HepG2 (cell line): ENCODE results near the gene BCL2L2. TPM values are rescaled to one million over a fixed set of nuclear protein-coding genes. Genes with fewer than 3 reads are reported as not detected.

Experiments
- ATAC-seq: fragments of 200-7000 bp; cut with Tn5 transposase; 3 replicates; pipeline ENCODE4 v1.9.1; 2020; ENCODE audit warnings: mild to moderate bottlenecking, moderate library complexity
- BruUV-seq: library from RNA; stranded (reverse); fragments of 400-500 nt; replicated peaks from 2 replicates; lab custom pipeline; 2021; lab: Mats Ljungman, UMichigan
- CTCF ChIA-PET: fragments of 300-600 bp; formaldehyde crosslinking; extraction: SDS; loops from one replicate; lab custom pipeline; 2021; ENCODE audit warnings: low total read pairs, inconsistent platforms, low intra/inter-chr PET ratio; lab: Yijun Ruan, JAX
- POLR2A ChIA-PET: fragments of 350-600 bp; sonication (Branson Sonifier 250); formaldehyde crosslinking; loops from one replicate; lab custom pipeline; 2020; ENCODE audit warnings: antibody characterized with exemption, inconsistent platforms; lab: Yijun Ruan, JAX
- DNase-seq: peaks from one replicate; pipeline ENCODE4 v3.0.0-alpha.2; 2015; ENCODE audit warnings: low spot score
- FAIRE-seq: peaks from 3 replicates; lab custom pipeline; 2011; peaks lifted over from hg19 to GRCh38; lab: Jason Lieb, UNC
- H2AFZ ChIP-seq: one replicate; pipeline ENCODE4 v1.6.1; 2011; ENCODE audit warnings: low read length, inconsistent platforms
- H3K27ac ChIP-seq: fragments of 300-600 bp; 3 replicates; pipeline ENCODE4 v1.8.0; 2011; ENCODE audit warnings: mixed run types, mild to moderate bottlenecking, mixed read lengths, low read length, inconsistent platforms; ENCODE audit not compliant: insufficient read depth; ENCODE audit errors: extremely low read length
- H3K27me3 ChIP-seq, 2 experiments: fragments of 200-600 bp in 1 of 2; 2 replicates in 1 of 2; 3 replicates in 1 of 2; pipeline versions ENCODE4 v1.6.0 to v1.8.0; 2011; ENCODE audit warnings: low read length in 2 of 2, mild to moderate bottlenecking in 2 of 2, moderate library complexity in 2 of 2, inconsistent platforms in 1 of 2; ENCODE audit not compliant: insufficient read depth in 2 of 2, control insufficient read depth in 1 of 2
- H3K36me3 ChIP-seq, 2 experiments: fragments of 200-600 bp in 1 of 2; replicated peaks in 1 of 2; 2 replicates in 1 of 2; 3 replicates in 1 of 2; pipeline versions ENCODE4 v1.5.1 to v1.8.0; 2011; ENCODE audit warnings: low read length in 2 of 2, inconsistent platforms in 1 of 2; ENCODE audit not compliant: insufficient read depth in 2 of 2, control insufficient read depth in 1 of 2
- H3K4me1 ChIP-seq: 2 replicates; pipeline ENCODE4 v1.5.1; 2012; ENCODE audit warnings: low read length, inconsistent platforms; ENCODE audit not compliant: insufficient read depth
- H3K4me2 ChIP-seq: 2 replicates; pipeline ENCODE4 v1.6.0; 2011; ENCODE audit warnings: low read depth, low read length, inconsistent platforms
- H3K4me3 ChIP-seq, 3 experiments: fragments of 200-600 bp in 1 of 3; sonication (generic), shearing (Covaris generic) in 1 of 3; replicated peaks in 1 of 3; 2 replicates each; pipeline ENCODE4 v1.5.1; 2011 to 2016; ENCODE audit warnings: low read length in 3 of 3, inconsistent platforms in 2 of 3, low read depth in 2 of 3, mild to moderate bottlenecking in 2 of 3, control low read depth in 1 of 3, mixed read lengths in 1 of 3; ENCODE audit not compliant: insufficient read depth in 1 of 3
- H3K79me2 ChIP-seq: one replicate; pipeline ENCODE4 v1.6.1; 2011; ENCODE audit warnings: low read length, inconsistent platforms; ENCODE audit not compliant: insufficient read depth
- H3K9ac ChIP-seq: 2 replicates; pipeline ENCODE4 v1.6.0; 2011; ENCODE audit warnings: mild to moderate bottlenecking, low read depth, low read length, inconsistent platforms; ENCODE audit not compliant: insufficient read depth
- H3K9me3 ChIP-seq: 2 replicates; pipeline ENCODE4 v1.5.1; 2012; ENCODE audit warnings: mild to moderate bottlenecking, low read length
- H4K20me1 ChIP-seq: 2 replicates; pipeline ENCODE4 v1.6.0; 2011; ENCODE audit warnings: inconsistent platforms, mild to moderate bottlenecking, low read length, moderate library complexity; ENCODE audit not compliant: insufficient read depth
- GMEB1 ChIP-seq: sonication (generic); formaldehyde crosslinking; IDR thresholded peaks from 2 replicates; pipeline ENCODE4 v1.5.1; 2020; ENCODE audit warnings: missing genetic modification reagents, mild to moderate bottlenecking, borderline replicate concordance
- HOXA3 ChIP-seq: sonication (generic); formaldehyde crosslinking; IDR thresholded peaks from 2 replicates; pipeline ENCODE4 v1.5.0; 2020; ENCODE audit warnings: missing genetic modification reagents
- IRF1 ChIP-seq: sonication (generic); formaldehyde crosslinking; IDR thresholded peaks from 2 replicates; pipeline ENCODE4 v1.4.0; 2020; ENCODE audit warnings: low read depth, mild to moderate bottlenecking, missing genetic modification reagents
- JUNB ChIP-seq: sonication (generic); formaldehyde crosslinking; IDR thresholded peaks from 2 replicates; pipeline ENCODE4 v1.8.0; 2022; ENCODE audit warnings: missing genetic modification reagents, mild to moderate bottlenecking, borderline replicate concordance
- POLR2AphosphoS5 ChIP-seq: IDR thresholded peaks from 2 replicates; pipeline ENCODE4 v1.6.1; 2012; ENCODE audit warnings: low read depth, low read length
- SP140L ChIP-seq: sonication (generic); formaldehyde crosslinking; IDR thresholded peaks from 2 replicates; pipeline ENCODE4 v1.4.0; 2020; ENCODE audit warnings: missing genetic modification reagents, borderline replicate concordance
- TSC22D2 ChIP-seq: sonication (generic); formaldehyde crosslinking; IDR thresholded peaks from 2 replicates; pipeline ENCODE4 v1.5.1; 2020; ENCODE audit warnings: missing genetic modification reagents, mild to moderate bottlenecking, borderline replicate concordance
- ZBTB10 ChIP-seq: sonication (generic); formaldehyde crosslinking; IDR thresholded peaks from 2 replicates; pipeline ENCODE4 v1.4.0; 2020; ENCODE audit warnings: missing genetic modification reagents, borderline replicate concordance
- ZBTB42 ChIP-seq: sonication (generic); formaldehyde crosslinking; IDR thresholded peaks from 2 replicates; pipeline ENCODE4 v1.5.0; 2020; ENCODE audit warnings: mild to moderate bottlenecking, missing genetic modification reagents
- ZKSCAN1 ChIP-seq: fragments of 150-350 bp; IDR thresholded peaks from 2 replicates; pipeline ENCODE4 v1.6.1; 2014; ENCODE audit warnings: low read length
- ZNF460 ChIP-seq: sonication (generic); formaldehyde crosslinking; IDR thresholded peaks from 2 replicates; pipeline ENCODE4 v1.5.1; 2020; ENCODE audit warnings: missing genetic modification reagents, mild to moderate bottlenecking, borderline replicate concordance
- WGBS: methylation state at CpG from one replicate; pipeline ENCODE4 v1.1.6; 2017; ENCODE audit warnings: low lambda C conversion rate; 5-methylcytosine and 5-hydroxymethylcytosine counted together
- in situ Hi-C: cut with HindIII; loops from 2 replicates; pipeline ENCODE4 v1.10.0; 2017; ENCODE audit warnings: low pct_unique_long_range_greater_than_20kb; ENCODE audit not compliant: extremely low pct_ligation_motif_present
- intact Hi-C: fragments of 100-400 bp; cut with micrococcal nuclease; formaldehyde crosslinking; loops from one replicate; pipeline ENCODE4 v1.10.0; 2022; ENCODE audit not compliant: unreplicated experiment
- polyA plus RNA-seq, 8 experiments: library from polyadenylated mRNA; depleted of rRNA in 3 of 8; stranded (reverse) in 7 of 8; unstranded in 1 of 8; fragments of >200 nt; fragmentation: Illumina TruSeq in 4 of 8; extraction: Trizol in 4 of 8; gene quantifications; 2 replicates each; pipeline versions ENCODE4 v1.2.1 to v1.2.3, GENCODE V29; 2011 to 2016; ENCODE audit warnings: low read depth in 4 of 8, missing spikeins in 1 of 8, mixed read lengths in 1 of 8; ENCODE audit not compliant: insufficient read depth in 1 of 8
- total RNA-seq, 5 experiments: library from RNA; depleted of rRNA; stranded (reverse); fragments of >200 nt; fragmentation: Illumina TruSeq; extraction: Trizol; gene quantifications; 2 replicates each; pipeline ENCODE4 v1.2.3, GENCODE V29; 2016; ENCODE audit warnings: low read depth in 1 of 5
- TF ChIP-seq, protein P1 (sequence below): sonication (generic); formaldehyde crosslinking; IDR thresholded peaks from 2 replicates; pipeline ENCODE4 v1.5.0; 2020; ENCODE audit warnings: missing genetic modification reagents
- TF ChIP-seq, protein P2 (sequence below): sonication (generic); formaldehyde crosslinking; IDR thresholded peaks from 2 replicates; pipeline ENCODE4 v1.5.1; 2020; ENCODE audit warnings: missing genetic modification reagents, mild to moderate bottlenecking, borderline replicate concordance

Gene BCL2L2
- total and polyA plus RNA-seq, 2 of the 13 experiments (the other 11 are each of a cell fraction or from before 2014, with no cell fraction given) = 28.1 to 49.8 TPM

- TF ChIP-seq ZBTB10 (CRISPR knock-in tag) (no peak), HOXA3 (CRISPR knock-in tag) (no peak), IRF1 (CRISPR knock-in tag) (no peak)
Observed at GRCh38 chr14:23300687-23301223, 5.9 kb upstream of the BCL2L2 start (continued).

GRCh38 chr14:23301288-23301968, 5.2 kb upstream of the BCL2L2 start:
- no peaks in the 10 kb centered on the region for H4K20me1 ChIP-seq
- no TSS peak for BruUV-seq
- peak overlapping the region; percentile 82 for H3K9ac ChIP-seq
- H3K4me1 ChIP-seq = peaks cover 57% of the 10 kb centered on the region
- 1% methylated on average over 62 of the region's 87 CpGs for WGBS
- peaks cover 4% of the 10 kb centered on the region for H3K79me2 ChIP-seq
- H3K4me2 ChIP-seq = peak overlapping the region; percentile 99
- peaks cover 3% of the 10 kb centered on the region in 2 experiments; a peak in 1 of 5 replicates for H3K36me3 ChIP-seq
- peak; percentile 100 for DNase-seq
- peak overlapping the region; percentile 91 for H3K27ac ChIP-seq
- in situ Hi-C loops (loop anchor here (25.0 kb wide), 1 partner anchor 836 kb away; the partner anchor contains the start of genes EMC9, FITM1, PSME1 and PSME2), intact Hi-C loops (loop anchor here (1.0 to 10.0 kb wide), 5 partner anchors 15 to 993 kb away; partner anchors contain the start of genes AJUBA, DCAF11, DHRS1 and HOMEZ)
- H3K4me3 ChIP-seq = peak overlapping the region; percentile 67 to 88 (median 75)
- ATAC-seq = peak; percentile 87
- no peak overlapping the region for H2AFZ ChIP-seq
- H3K27me3 ChIP-seq = no peaks in the 10 kb centered on the region; a peak in 1 of 5 replicates
- H3K9me3 ChIP-seq = no peaks in the 10 kb centered on the region
- peak; percentile 75 for FAIRE-seq
- ChIA-PET POLR2A (interaction anchor here (0.5 to 18.7 kb wide), 37 partner anchors 9 to 1790 kb away, joined by 3 to 1053 read pairs (median 5); partner anchors contain the start of genes ACIN1, AJUBA, AP1G2 and C14orf119), CTCF (interaction anchor here (1.3 to 2.3 kb wide), 3 partner anchors 20 to 232 kb away, joined by 3 to 12 read pairs (median 7); partner anchors contain the start of gene PABPN1)
- TF ChIP-seq ZBTB42 (CRISPR knock-in tag) (no peak), ZNF460 (CRISPR knock-in tag) (no peak), JUNB (CRISPR knock-in tag) (no peak), TSC22D2 (CRISPR knock-in tag) (peak; percentile 96), GMEB1 (CRISPR knock-in tag) (peak; percentile 94), POLR2AphosphoS5 (peak; percentile 76), ZKSCAN1 (no peak; the same call in none of the 2 replicates), SP140L (CRISPR knock-in tag) (peak; percentile 78)
- TF ChIP-seq, protein P1, sequence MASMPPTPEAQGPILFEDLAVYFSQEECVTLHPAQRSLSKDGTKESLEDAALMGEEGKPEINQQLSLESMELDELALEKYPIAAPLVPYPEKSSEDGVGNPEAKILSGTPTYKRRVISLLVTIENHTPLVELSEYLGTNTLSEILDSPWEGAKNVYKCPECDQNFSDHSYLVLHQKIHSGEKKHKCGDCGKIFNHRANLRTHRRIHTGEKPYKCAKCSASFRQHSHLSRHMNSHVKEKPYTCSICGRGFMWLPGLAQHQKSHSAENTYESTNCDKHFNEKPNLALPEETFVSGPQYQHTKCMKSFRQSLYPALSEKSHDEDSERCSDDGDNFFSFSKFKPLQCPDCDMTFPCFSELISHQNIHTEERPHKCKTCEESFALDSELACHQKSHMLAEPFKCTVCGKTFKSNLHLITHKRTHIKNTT (CRISPR knock-in tag) = peak; percentile 13; the same call in 1 of the 2 replicates
- TF ChIP-seq, protein P2, sequence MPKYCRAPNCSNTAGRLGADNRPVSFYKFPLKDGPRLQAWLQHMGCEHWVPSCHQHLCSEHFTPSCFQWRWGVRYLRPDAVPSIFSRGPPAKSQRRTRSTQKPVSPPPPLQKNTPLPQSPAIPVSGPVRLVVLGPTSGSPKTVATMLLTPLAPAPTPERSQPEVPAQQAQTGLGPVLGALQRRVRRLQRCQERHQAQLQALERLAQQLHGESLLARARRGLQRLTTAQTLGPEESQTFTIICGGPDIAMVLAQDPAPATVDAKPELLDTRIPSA (CRISPR knock-in tag) = no peak
